ENCODE measurements around the gene GRB2. TPM values are rescaled to one million over a fixed set of nuclear protein-coding genes. Genes with fewer than 3 reads are reported as not detected.

GRB2 gene
- total and polyA plus RNA-seq, 10 of the 15 experiments (the other 5 are each of a cell fraction or from before 2014, with no cell fraction given) = 113 to 268 (median 158) TPM

GRCh38 chr17:75313941-75314551 is 91.4 kb downstream of the GRB2 start (continued):
- TF ChIP-seq ELK1 (IDR thresholded peaks at IDR 0.05; ENCODE audit: low read depth, low read length) (no peak), STAT1 (conservative IDR thresholded peaks at IDR 0.05) (no peak), PRDM15 (CRISPR knock-in tag; IDR thresholded peaks at IDR 0.05) (no peak), ATF7 (IDR thresholded peaks at IDR 0.05; ENCODE audit: low read depth) (no peak), ZBTB40 (IDR thresholded peaks at IDR 0.05; ENCODE audit: borderline replicate concordance) (no peak), CHD4 (IDR thresholded peaks at IDR 0.05) (no peak), STAT3 (IDR thresholded peaks at IDR 0.05; ENCODE audit: low read depth, low read length) (no peak), YBX1 (IDR thresholded peaks at IDR 0.05) (no peak), IRF5 (IDR thresholded peaks at IDR 0.05; ENCODE audit: borderline replicate concordance) (no peak), NFXL1 (IDR thresholded peaks at IDR 0.05; ENCODE audit: borderline replicate concordance) (no peak), MXI1 (IDR thresholded peaks at IDR 0.05; ENCODE audit: low read depth, low read length) (no peak), BMI1 (IDR thresholded peaks at IDR 0.05; ENCODE audit: borderline replicate concordance) (no peak), ZNF217 (IDR thresholded peaks at IDR 0.05) (no peak), RUNX3 (IDR thresholded peaks at IDR 0.05; ENCODE audit: low read length) (peak; percentile 51; the same call in 1 of the 2 replicates), EED (IDR thresholded peaks at IDR 0.05; ENCODE audit: low read depth) (peak; percentile 90)
- TF ChIP-seq, protein P1, sequence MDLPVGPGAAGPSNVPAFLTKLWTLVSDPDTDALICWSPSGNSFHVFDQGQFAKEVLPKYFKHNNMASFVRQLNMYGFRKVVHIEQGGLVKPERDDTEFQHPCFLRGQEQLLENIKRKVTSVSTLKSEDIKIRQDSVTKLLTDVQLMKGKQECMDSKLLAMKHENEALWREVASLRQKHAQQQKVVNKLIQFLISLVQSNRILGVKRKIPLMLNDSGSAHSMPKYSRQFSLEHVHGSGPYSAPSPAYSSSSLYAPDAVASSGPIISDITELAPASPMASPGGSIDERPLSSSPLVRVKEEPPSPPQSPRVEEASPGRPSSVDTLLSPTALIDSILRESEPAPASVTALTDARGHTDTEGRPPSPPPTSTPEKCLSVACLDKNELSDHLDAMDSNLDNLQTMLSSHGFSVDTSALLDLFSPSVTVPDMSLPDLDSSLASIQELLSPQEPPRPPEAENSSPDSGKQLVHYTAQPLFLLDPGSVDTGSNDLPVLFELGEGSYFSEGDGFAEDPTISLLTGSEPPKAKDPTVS (IDR thresholded peaks at IDR 0.05; ENCODE audit: low read depth, low read length) = no peak

Measured in GM12878 (cell line).